Peyer's patch (tissue), 4 donors: Measurements from ENCODE around the gene VPS36.
"Not testable (repeated sequence)": the region's sequence is repeated elsewhere in the genome, so short reads cannot be mapped to it uniquely, and the experiment has no call there.

Source experiments
- CTCF ChIP-seq, 6 experiments: fragments of 450-650 bp in 4 of 6; fragments of 200-600 bp in 2 of 6; sonication (generic) in 1 of 6; IDR thresholded peaks; one replicate each; pipeline ENCODE4 v1.5.1; 2017 to 2019; ENCODE audit warnings: antibody characterized with exemption in 6 of 6, mild to moderate bottlenecking in 3 of 6, moderate library complexity in 1 of 6
- POLR2A ChIP-seq, 2 donors: fragments of 450-650 bp; IDR thresholded peaks; one replicate each; pipeline ENCODE4 v1.5.1; 2017; ENCODE audit warnings: antibody characterized with exemption in 2 of 2, mild to moderate bottlenecking in 2 of 2, moderate library complexity in 2 of 2

GRCh38 chr13:52488763-52489162, 38.3 kb upstream of the VPS36 start:
- TF ChIP-seq POLR2A, CTCF (IDR thresholded peaks at IDR 0.05): not testable (repeated sequence)
